Cardiac fibroblast (primary cell): ENCODE results near the gene TMEM37.

Experiments
- DNase-seq, 2 donors: peaks; one replicate each; pipeline versions ENCODE4 v3.0.0 to v3.0.0-alpha.2; 2010; ENCODE audit warnings: low read depth in 2 of 2
- H3K4me3 ChIP-seq, 2 donors: replicated peaks in 1 of 2; 1 replicate in 1 of 2; 2 replicates in 1 of 2; pipeline ENCODE4 v1.5.1; 2011; ENCODE audit warnings: low read depth in 2 of 2, low read length in 2 of 2, mild to moderate bottlenecking in 2 of 2, moderate library complexity in 1 of 2
- TF ChIP-seq, protein P1 (sequence below): IDR thresholded peaks from one replicate; pipeline ENCODE4 v1.5.1; 2011; ENCODE audit warnings: low read depth, mild to moderate bottlenecking, low read length, inconsistent platforms

Gene TMEM37

DNA sequence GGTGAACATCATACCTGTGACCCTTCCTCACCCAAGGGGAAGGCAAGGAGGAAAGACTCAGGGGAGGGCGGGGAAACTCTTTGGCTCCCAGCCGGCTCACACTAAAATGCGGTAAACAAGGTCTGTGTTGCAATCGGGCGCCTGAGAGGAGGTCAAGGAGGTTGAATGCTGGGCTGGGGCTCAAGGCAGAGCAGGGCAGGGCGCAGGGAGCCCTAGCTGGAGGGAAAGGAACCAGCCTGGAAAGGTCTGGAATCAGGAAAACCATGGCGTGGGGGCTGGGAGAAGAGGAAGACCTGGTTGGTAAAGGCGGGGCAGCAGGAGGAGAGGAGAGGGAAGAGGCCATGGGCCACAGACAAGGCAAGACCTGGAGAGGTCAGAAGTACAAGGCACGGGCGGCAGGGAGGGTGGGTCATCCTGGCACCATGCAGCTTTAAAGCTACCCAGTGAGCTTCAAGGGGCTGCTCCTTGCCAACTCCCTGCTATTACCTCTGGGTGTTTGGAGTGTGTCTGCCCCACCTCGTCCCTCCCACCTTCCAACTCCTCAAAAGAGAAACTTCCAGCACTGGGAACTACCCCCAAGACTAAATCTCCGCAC lies 4.8 kb upstream of the TMEM37 start:
- DNase-seq: peak in 1 of 2 donors; percentile 64
- TF ChIP-seq, protein P1, sequence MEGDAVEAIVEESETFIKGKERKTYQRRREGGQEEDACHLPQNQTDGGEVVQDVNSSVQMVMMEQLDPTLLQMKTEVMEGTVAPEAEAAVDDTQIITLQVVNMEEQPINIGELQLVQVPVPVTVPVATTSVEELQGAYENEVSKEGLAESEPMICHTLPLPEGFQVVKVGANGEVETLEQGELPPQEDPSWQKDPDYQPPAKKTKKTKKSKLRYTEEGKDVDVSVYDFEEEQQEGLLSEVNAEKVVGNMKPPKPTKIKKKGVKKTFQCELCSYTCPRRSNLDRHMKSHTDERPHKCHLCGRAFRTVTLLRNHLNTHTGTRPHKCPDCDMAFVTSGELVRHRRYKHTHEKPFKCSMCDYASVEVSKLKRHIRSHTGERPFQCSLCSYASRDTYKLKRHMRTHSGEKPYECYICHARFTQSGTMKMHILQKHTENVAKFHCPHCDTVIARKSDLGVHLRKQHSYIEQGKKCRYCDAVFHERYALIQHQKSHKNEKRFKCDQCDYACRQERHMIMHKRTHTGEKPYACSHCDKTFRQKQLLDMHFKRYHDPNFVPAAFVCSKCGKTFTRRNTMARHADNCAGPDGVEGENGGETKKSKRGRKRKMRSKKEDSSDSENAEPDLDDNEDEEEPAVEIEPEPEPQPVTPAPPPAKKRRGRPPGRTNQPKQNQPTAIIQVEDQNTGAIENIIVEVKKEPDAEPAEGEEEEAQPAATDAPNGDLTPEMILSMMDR: no peak
- H3K4me3 ChIP-seq: no peak overlapping the region

DNA sequence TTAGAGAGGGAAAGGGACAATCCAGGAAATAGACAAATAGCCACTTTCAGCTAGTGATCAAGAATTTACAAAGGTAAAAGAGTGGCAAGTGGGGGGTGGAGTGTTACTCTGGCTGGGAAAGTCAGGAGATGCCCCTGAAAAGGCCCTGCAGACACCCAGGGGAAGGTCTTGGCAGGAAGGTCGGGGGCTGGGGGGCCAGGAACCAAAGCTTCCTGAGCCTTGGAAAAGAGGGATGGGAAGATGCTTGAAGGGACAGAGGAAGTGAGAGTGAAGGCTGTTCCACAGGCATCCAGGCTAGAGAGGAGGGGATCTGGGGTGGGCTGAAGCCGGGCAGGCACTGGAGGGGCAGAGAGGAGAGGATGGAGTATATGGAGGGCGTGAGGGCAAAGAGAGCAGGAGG lies 3.9 kb upstream of the TMEM37 start:
- H3K4me3 ChIP-seq: no peak overlapping the region
- TF ChIP-seq, protein P1: no peak
- no peak for DNase-seq

DNA sequence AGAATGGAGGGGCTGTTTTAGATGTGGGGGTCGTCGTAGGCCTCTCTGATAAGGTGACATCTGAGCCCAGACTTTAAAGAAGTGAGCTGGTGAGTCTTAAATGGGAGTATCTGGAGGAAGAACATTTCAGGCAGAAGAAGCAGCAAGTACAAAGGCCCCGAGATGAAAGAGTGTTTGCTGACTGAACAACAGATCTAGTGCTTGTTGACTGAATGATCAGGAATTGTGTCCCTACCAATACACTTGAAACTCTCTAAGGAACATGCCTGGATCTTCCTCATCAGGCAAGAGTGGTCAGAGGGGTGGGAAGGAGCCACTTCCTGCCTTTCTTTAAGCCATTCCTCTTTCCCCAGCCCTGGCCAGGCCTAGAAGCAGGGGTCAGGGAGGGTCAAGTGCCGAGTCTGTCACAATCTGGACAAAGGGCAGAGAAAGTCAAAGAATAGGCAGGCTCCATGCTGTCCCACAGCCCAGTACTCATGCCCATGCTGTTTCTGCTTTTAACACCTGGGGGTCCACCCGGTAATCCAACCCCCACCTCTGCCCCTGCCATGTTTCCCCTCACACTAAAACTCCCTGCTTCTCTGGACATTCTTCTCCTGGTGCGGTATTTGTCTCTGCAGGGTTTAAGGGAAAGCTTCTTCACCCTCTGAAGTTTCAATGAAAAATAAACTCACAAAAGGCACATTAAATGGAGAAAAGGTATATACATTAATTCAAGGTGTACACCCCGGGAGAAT lies 3.0 kb upstream of the TMEM37 start:
- TF ChIP-seq, protein P1: no peak
- no peak overlapping the region for H3K4me3 ChIP-seq
- DNase-seq: no peak

DNA sequence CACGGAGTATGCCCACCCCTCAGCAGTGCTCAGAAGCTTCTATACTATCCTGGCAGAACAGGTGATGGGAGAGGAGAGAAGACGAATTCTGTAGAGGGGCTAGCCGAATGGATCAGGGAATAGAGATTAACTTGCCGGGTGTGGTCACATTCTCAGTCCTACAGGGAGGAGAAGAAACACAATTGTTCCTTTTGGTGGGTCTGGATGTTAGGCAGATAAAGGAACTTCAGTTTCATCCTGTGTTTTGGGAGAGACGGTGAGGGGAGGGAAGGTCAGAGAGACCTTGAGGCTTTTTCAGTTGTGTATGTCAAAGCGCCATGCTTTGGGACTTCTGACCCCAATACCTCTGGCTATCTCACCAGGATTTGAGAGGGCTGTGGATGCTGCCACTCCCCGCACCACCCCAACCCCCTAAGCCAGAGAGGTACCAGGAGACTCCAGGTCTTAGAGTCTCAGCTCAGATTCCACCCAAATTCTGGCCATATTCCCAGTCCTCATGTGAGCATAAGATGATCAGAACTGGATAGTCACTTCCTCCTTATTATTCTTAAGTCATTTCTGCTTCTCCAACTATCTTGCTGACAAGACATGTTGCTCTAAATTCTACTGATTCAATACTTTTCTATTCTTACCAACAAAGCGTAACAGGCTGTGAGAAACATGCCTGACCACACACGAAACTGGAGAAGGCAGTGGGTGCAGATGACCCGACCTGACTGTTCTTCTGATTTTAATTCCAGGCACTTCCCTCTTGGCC lies 2.3 kb upstream of the TMEM37 start:
- H3K4me3 ChIP-seq: no peak overlapping the region
- TF ChIP-seq, protein P1: no peak
- DNase-seq: peak; percentile 44 to 60

DNA sequence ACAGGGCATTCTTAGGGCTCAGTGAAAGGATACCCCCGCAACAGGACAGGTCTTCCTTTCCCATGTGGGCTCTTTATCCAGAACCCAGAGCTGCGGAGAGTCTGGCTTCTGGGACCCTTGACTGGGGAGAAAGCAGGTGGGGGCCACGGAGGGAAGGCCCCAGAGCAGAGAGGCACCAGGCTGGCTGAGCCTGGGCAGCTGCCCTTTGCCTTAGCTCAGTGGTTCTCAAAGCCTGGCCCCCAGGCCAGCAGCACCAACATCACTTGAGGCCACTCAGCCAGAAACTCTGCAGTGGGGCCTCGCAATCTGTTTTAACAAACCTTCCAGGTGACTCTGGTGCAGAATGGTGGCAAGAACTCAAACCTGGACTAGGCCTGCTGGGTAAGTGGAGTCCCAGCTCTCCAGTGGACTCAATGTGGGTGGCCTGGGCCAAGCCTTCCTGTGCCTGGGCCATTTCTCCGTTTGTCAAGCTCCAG lies 1.6 kb upstream of the TMEM37 start:
- H3K4me3 ChIP-seq: no peak overlapping the region
- DNase-seq: no peak
- TF ChIP-seq, protein P1: no peak

DNA sequence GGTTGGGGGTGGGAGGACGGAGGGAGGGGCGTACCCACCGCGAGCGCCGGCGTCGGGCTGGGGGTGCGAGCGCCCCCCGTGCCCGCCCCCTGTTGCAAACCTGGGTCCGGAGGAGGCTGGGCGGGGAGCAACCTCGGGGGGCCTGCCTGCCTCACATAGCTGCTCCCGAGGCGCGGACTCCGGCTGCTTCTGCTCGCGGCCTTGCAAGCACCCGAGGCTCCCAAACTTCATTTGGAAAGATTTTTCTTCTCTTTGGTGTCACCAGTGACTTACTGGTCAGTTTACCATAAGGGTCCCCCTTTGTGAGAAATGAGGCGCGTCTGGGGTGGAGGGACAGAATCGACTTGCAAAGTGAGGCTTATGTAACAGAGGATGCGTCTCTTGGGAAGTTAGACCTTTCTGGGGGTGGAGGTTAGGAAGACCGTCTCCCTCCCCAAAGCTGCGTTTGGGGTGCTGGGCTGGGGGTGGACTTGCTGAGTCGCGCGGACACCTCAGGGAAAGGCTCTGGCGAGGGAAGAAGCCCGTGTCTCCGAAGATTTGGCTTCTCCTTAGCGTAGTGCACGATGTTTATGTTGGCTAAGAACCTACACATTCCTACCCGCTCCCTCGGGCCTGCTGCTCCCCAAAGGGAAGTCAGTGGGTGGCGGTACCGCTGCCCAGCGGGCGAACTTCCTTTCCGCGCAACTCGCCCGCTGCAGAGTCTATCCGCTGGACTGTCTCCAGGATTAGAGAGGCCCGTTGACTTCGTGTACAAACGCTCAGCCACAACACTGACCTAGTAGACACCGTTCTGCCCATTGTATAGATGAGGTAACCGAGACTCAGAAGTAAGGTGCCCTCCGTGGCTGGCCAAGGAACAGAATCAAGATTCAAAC lies 559 bp downstream of the TMEM37 start:
- TF ChIP-seq, protein P1: no peak
- peak; percentile 63 to 66 for DNase-seq
- peak overlapping the region; percentile 35 to 53 for H3K4me3 ChIP-seq
